Measurements from ENCODE around the gene NREP.
"Not testable (repeated sequence)": the region's sequence is repeated elsewhere in the genome, so short reads cannot be mapped to it uniquely, and the experiment has no call there.

The NREP gene

GRCh38 chr5:111735583-111736270 is 21.3 kb downstream of the NREP start:
- DNase-seq = no peak

- DNase-seq = no peak
Measured at GRCh38 chr5:111734597-111734996, 22.4 kb downstream of the NREP start.

GRCh38 chr5:111734013-111734412 is 23.0 kb downstream of the NREP start:
- no peak for DNase-seq

GRCh38 chr5:111733571-111733970 is 23.4 kb downstream of the NREP start:
- DNase-seq = no peak

- no peak for DNase-seq
Measured at GRCh38 chr5:111731638-111732037, 25.4 kb downstream of the NREP start.

- DNase-seq = no peak
Measured at GRCh38 chr5:111730659-111731382, 26.2 kb downstream of the NREP start.

- no peak for DNase-seq
Measured at GRCh38 chr5:111728941-111729340, 28.1 kb downstream of the NREP start.

GRCh38 chr5:111726986-111727385 is 30.0 kb downstream of the NREP start:
- DNase-seq = no peak

- DNase-seq = no peak
Measured at GRCh38 chr5:111722140-111722539, 34.9 kb downstream of the NREP start.

- no peak for DNase-seq
Measured at GRCh38 chr5:111720333-111720890, 36.6 kb downstream of the NREP start.

- DNase-seq = no peak
Measured at GRCh38 chr5:111719773-111720172, 37.2 kb downstream of the NREP start.

GRCh38 chr5:111716789-111717188 is 40.2 kb downstream of the NREP start:
- DNase-seq = not testable (repeated sequence)

- DNase-seq = no peak
Measured at GRCh38 chr5:111707630-111708164, 49.3 kb downstream of the NREP start.

GRCh38 chr5:111706345-111706744 is 50.6 kb downstream of the NREP start:
- no peak for DNase-seq

GRCh38 chr5:111704452-111705085 is 52.4 kb downstream of the NREP start:
- no peak for DNase-seq

- DNase-seq = no peak
Measured at GRCh38 chr5:111703662-111704061, 53.3 kb downstream of the NREP start.

- DNase-seq = no peak
Measured at GRCh38 chr5:111699976-111700375, 57.0 kb downstream of the NREP start.

- no peak for DNase-seq
Measured at GRCh38 chr5:111699324-111699723, 57.7 kb downstream of the NREP start.

- no peak for DNase-seq
Measured at GRCh38 chr5:111697881-111698757, 58.9 kb downstream of the NREP start.

- no peak for DNase-seq
Measured at GRCh38 chr5:111697215-111697614, 59.8 kb downstream of the NREP start.

- no peak for DNase-seq
Measured at GRCh38 chr5:111695991-111696390, 61.0 kb downstream of the NREP start.

- DNase-seq = no peak
Measured at GRCh38 chr5:111694133-111694532, 62.9 kb downstream of the NREP start.

Measured in right forelimb (tissue), 1 donor.